Activated T-cell treated with anti-CD3 and anti-CD28 coated beads, Interleukin-2, amount 50 U/mL, for 4 hours (primary cell): Measurements from ENCODE around the gene HCLS1. TPM values are rescaled to one million over a fixed set of nuclear protein-coding genes. Genes with fewer than 3 reads are reported as not detected.
A peak's percentile ranks its signal among the peaks of the same experiment; 100 is the strongest.
"Not testable (repeated sequence)": the region's sequence is repeated elsewhere in the genome, so short reads cannot be mapped to it uniquely, and the experiment has no call there.

Experiments
- ATAC-seq, 2 donors: fragments of 200-7000 bp; cut with Tn5 transposase; one replicate each; pipeline ENCODE4 v1.10.0; 2021
- DNase-seq: peaks from one replicate; pipeline ENCODE4 v3.0.0-alpha.2; 2020
- H3K27me3 Mint-ChIP-seq: one replicate; pipeline ENCODE4 v1.8.0; 2021; ENCODE audit warnings: low read depth, mixed read lengths
- H3K36me3 Mint-ChIP-seq: one replicate; pipeline ENCODE4 v1.8.0; 2022; ENCODE audit warnings: mixed read lengths; ENCODE audit not compliant: insufficient read depth
- H3K4me1 Mint-ChIP-seq: one replicate; pipeline ENCODE4 v1.8.0; 2021; ENCODE audit warnings: low read depth, mixed read lengths
- H3K4me3 Mint-ChIP-seq: one replicate; pipeline ENCODE4 v1.8.0; 2021; ENCODE audit warnings: mild to moderate bottlenecking, moderate library complexity, mixed read lengths
- H3K9me3 Mint-ChIP-seq: one replicate; pipeline ENCODE4 v1.8.0; 2021; ENCODE audit warnings: mixed read lengths
- total RNA-seq, 3 donors: library from RNA; stranded (reverse); gene quantifications; one replicate each; pipeline ENCODE4 v1.2.1, GENCODE V29; 2021

HCLS1 gene, protein sequence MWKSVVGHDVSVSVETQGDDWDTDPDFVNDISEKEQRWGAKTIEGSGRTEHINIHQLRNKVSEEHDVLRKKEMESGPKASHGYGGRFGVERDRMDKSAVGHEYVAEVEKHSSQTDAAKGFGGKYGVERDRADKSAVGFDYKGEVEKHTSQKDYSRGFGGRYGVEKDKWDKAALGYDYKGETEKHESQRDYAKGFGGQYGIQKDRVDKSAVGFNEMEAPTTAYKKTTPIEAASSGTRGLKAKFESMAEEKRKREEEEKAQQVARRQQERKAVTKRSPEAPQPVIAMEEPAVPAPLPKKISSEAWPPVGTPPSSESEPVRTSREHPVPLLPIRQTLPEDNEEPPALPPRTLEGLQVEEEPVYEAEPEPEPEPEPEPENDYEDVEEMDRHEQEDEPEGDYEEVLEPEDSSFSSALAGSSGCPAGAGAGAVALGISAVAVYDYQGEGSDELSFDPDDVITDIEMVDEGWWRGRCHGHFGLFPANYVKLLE
- 100 to 1,000 TPM; 189 to 221 (median 208) TPM for total RNA-seq

DNA sequence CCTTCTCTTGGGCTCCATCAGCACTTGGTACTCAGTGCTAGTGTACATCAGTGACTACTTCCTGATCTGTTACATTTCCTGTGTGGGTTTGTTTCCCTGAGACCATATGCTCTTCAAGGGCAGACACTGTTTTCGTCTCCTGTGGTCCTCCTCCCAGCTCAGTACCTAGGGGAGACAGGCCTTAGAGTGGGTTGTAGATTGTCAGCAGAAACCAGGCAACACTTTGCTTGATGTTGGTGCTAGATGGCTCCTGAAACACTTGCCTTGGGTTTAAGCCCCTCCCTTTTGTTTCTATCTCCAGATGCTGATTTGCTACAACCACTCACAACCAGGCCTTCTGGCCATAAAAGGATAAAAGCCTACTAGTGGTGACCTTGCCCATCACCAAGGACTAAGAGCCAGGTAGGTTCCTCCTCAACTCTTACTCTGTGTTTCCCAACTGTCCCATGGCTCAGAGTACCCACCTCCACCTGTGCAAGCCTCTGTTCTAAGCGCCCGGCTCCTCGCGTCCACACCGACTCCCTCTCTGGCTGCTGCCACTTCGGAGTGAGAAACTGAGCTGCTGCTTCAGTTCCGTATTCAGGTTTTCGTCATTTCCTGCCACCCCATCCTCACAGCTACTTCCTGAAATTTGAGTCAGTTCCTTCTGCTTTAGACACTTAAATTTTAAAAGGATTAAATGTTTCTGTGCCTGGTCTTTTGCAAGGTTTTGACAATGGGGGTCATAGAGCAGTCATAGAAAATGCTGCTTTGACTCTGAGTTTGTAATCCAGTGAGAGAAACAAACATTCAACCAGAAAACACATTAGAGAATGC lies at the start of gene HCLS1:
Gene HCLS1, minus strand, starts transcription at position 548 of the 816 bp plus-strand sequence. CDS start 2,556 bp downstream, outside the sequence.
- Mint-ChIP-seq H3K4me3 (peak within 1 kb of the TSS; percentile 96), H3K9me3 (peaks cover 4% of the 10 kb centered on the region), H3K27me3 (no peaks in the 10 kb centered on the region), H3K4me1 (peaks cover 56% of the 10 kb centered on the region), H3K36me3 (peaks cover 48% of the 10 kb centered on the region)
- DNase-seq = peak; percentile 57
- ATAC-seq = peak; percentile 89 to 90

DNA sequence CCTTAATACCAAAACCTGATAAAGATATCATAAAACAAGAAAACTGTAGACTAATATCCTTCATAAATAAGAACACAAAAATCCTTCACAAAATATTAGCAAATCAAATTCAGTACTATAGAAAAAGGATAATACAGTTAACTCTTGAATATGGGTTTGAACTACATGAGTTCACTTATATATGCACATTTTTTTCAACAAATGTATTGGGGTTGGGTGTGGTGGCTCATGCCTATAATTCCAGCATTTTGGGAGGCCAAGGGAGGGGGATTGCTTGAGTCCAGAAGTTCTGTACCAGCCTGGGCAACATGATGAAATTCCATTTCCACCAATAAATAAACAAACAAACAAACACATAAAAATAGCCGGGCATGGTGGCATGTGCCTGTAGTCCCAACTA lies 49.6 kb upstream of the HCLS1 start:
- ATAC-seq = no peak

DNA sequence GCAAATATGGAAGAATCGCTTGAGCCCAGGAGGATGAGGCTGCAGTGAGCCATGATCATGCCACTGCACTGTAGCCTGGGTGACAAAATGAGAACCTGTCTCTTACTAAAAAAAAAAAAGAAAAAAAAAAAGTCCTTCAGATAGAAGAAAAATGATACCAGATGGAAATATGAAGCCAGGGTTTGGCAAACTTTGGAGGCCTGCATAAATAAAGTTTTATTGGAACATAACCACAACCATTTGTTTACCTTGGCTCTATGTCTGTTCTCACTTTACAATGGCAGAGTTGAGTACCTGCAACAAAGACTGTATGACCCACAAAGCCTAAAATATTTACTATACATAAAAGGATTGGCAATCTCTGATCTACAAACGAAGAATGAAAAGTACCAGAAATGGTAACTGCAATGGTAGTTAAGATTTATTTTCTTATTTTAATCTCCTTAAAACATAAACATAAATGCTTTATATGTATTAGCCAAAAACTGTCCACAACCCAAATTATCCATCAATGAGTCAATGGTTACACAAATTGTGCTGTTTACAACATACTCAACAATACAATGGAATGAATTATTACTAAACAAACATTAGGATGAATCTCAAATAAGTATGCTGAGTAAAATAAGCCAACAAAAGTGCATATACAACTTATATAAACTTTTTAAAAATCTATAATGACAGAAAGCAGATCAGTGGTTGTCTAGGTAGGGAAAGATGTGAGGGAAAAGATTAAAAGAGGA lies 47.0 kb upstream of the HCLS1 start:
- peaks cover 4% of the 10 kb centered on the region for H3K4me1 Mint-ChIP-seq
- H3K27me3 Mint-ChIP-seq = no peaks in the 10 kb centered on the region
- no peaks in the 10 kb centered on the region for H3K9me3 Mint-ChIP-seq
- no peak overlapping the region for H3K4me3 Mint-ChIP-seq
- H3K36me3 Mint-ChIP-seq = peaks cover 39% of the 10 kb centered on the region
- no peak for ATAC-seq
- DNase-seq = no peak

More for the DNA sequence above, 49.6 kb upstream of the HCLS1 start:
- peaks cover 4% of the 10 kb centered on the region for H3K4me1 Mint-ChIP-seq
- no peaks in the 10 kb centered on the region for H3K9me3 Mint-ChIP-seq
- no peak overlapping the region for H3K4me3 Mint-ChIP-seq
- DNase-seq = no peak
- peaks cover 40% of the 10 kb centered on the region for H3K36me3 Mint-ChIP-seq
- no peaks in the 10 kb centered on the region for H3K27me3 Mint-ChIP-seq

DNA sequence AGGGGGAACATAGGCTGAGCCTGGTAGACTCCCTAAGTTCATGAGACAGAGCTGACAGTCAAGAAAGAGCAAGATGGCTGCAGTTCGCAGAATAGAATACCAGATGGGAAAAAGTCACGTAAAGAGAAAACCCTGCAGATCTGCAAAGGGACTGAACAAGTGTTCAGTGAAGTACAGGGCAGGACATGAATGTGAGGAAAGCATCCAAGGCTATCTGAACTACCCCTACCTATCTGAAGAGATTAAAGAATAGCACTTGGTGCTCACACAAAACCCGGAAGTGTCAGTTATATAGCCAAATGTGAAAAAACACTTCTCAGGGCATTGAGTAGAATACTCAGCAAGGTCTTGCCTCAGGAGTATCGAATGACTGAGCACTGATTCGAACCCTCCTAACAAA lies 44.8 kb upstream of the HCLS1 start:
- DNase-seq (no peak), ATAC-seq (no peak)
- H3K9me3 Mint-ChIP-seq = no peaks in the 10 kb centered on the region
- H3K27me3 Mint-ChIP-seq = no peaks in the 10 kb centered on the region
- peaks cover 4% of the 10 kb centered on the region for H3K4me1 Mint-ChIP-seq
- no peak overlapping the region for H3K4me3 Mint-ChIP-seq
- peaks cover 51% of the 10 kb centered on the region for H3K36me3 Mint-ChIP-seq

DNA sequence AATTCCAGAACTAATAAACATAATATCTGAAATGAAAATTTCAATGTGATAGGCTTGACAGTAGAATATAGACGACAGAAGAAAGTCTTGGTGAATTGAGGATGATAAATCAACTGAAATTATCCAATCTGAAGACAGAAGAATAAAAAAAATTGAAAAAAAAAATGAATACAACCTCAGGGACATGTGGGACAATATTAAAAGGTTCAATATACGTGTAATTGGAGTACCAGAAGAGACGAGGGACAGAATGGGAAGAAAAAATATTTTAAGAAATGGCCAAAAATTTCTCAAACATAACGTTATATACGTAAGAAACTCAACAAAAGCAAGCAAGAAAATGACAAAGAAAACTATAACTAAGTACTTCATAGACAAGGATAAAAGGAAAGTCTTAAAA lies 43.3 kb upstream of the HCLS1 start:
- Mint-ChIP-seq H3K4me1 (no peaks in the 10 kb centered on the region), H3K27me3 (no peaks in the 10 kb centered on the region), H3K4me3 (no peak overlapping the region), H3K9me3 (no peaks in the 10 kb centered on the region), H3K36me3 (peaks cover 46% of the 10 kb centered on the region)
- ATAC-seq (no peak), DNase-seq (no peak)

DNA sequence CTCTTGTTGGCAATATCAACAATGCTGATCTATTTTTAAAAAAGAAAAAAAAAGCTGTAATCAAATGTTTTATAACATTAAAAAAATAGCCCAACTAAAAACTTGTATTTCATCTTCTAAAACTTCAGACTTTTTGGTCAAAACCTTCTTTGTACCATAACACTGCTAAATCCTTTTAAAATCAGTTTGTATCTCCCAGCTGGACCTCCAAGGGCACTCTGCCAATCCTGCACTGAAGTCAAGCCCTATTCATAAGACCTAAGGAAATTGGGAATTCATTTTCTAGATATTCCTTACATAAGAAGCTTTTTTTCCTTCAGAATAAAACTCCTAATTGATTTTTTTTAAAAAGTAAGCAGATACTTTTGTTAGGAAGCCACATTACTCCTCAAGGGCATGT lies 38.2 kb upstream of the HCLS1 start:
- DNase-seq (no peak), ATAC-seq (no peak)
- peaks cover 24% of the 10 kb centered on the region for H3K36me3 Mint-ChIP-seq
- no peaks in the 10 kb centered on the region for H3K27me3 Mint-ChIP-seq
- H3K4me1 Mint-ChIP-seq = no peaks in the 10 kb centered on the region
- no peak overlapping the region for H3K4me3 Mint-ChIP-seq
- no peaks in the 10 kb centered on the region for H3K9me3 Mint-ChIP-seq

DNA sequence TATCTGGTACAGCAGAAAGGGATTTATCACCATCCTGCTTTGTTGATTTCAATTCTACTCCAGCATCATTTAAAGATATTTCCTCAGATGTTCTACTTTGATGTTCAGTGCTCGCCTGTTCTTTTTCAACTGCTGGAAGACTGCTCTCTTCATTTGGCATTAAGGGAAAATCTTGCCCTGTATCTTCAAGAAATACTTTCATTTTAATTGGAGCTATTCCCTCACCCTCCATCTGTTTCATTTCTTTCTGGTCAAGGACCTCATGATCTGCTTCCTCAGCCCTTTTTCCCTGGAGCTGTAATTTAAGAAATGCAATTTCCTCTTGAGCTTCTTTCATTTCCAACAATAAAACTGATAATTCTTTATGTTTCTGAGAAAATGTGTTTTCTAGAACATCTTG lies 37.8 kb upstream of the HCLS1 start:
- H3K27me3 Mint-ChIP-seq = no peaks in the 10 kb centered on the region
- DNase-seq (no peak), ATAC-seq (no peak)
- H3K36me3 Mint-ChIP-seq = peaks cover 23% of the 10 kb centered on the region
- H3K4me3 Mint-ChIP-seq = no peak overlapping the region
- H3K4me1 Mint-ChIP-seq = no peaks in the 10 kb centered on the region
- H3K9me3 Mint-ChIP-seq = no peaks in the 10 kb centered on the region

DNA sequence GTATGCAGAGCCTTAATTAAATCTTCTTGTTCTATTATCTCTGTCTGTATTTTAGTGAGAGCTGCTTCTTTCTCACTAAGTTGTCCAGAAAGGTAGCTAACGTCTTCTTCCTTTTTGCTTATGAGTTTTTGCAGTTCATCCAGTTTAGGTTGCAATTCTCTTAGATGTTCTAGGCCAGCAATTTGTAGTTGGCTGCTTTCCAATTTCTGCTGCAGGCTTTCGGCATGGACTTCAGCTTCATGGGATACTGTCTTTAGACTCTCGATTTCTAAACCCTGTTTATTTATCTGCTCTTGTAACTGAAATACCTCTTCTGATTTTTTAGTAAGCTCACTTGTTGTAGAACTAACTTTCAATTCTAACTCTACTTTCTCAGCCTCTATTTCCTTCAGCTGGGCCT lies 35.5 kb upstream of the HCLS1 start:
- no peak overlapping the region for H3K4me3 Mint-ChIP-seq
- peaks cover 23% of the 10 kb centered on the region for H3K36me3 Mint-ChIP-seq
- ATAC-seq (no peak), DNase-seq (no peak)
- peaks cover under 1% of the 10 kb centered on the region for H3K4me1 Mint-ChIP-seq
- no peaks in the 10 kb centered on the region for H3K27me3 Mint-ChIP-seq
- H3K9me3 Mint-ChIP-seq = no peaks in the 10 kb centered on the region

DNA sequence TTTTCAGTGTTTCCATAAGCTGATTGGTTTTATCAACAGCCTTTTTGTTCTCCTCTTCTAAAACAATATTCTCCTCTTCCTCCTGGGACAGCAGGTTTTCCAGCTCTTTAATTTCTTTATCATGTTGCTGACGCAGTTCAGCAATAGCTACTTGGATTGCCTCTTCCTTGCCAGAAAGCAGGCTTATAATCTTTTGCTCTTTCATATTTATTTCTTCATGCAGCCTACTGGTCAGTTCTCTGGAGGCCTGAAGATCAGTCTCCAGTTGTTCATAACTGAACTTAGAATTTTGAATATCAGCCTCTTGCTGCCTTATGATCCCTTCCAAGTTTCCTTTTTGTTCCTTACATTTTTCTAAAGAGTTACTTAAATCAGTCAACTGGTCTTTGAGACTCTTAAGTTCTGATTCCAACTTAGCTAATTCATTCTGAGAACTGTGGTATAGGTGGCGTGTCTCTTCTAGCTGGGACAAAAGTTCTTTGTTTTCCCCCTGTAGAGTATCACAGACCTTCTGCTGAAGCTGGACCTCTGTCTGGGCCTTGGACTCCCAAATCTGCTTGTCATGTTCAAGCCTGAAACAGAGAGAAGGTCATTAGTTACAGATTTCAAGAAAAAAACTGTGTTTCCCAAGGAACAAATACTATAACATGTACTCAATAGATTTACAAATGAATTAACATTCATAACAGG lies 31.5 kb upstream of the HCLS1 start:
- peaks cover 32% of the 10 kb centered on the region for H3K36me3 Mint-ChIP-seq
- DNase-seq (no peak), ATAC-seq (no peak)
- H3K4me3 Mint-ChIP-seq = no peak overlapping the region
- H3K27me3 Mint-ChIP-seq = no peaks in the 10 kb centered on the region
- H3K4me1 Mint-ChIP-seq = peaks cover 6% of the 10 kb centered on the region
- no peaks in the 10 kb centered on the region for H3K9me3 Mint-ChIP-seq

DNA sequence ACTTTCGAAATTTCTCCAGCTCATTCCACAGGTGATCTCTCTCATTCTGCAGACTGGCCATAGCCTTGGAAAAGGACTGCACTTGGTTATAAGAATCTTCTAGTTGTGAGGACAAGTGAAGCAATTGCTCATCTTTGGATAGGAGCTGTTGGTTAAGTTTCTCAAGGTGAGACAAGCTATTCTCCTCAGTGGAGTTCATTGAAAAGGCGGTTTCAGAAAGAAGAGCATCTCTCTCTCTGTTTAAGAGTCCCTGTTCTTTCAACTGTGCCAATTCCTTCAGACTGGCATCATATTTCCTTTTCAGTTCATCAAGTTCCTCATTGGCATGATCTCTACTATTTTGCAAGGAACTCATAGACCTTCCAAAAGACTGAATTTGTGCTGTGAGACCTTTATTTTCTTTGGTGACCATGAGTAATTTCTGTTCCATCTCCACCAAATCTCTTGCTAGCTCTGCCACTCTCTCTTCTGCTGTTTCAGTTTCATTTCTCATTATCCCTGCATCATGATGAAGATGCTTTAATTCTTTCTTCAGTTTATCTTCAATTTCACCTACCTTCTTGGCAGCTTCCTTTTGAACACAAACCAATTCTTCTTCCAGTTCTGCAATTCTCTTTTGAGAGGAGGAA lies 30.2 kb upstream of the HCLS1 start:
- DNase-seq (no peak), ATAC-seq (no peak)
- H3K36me3 Mint-ChIP-seq = peaks cover 43% of the 10 kb centered on the region
- no peaks in the 10 kb centered on the region for H3K27me3 Mint-ChIP-seq
- peaks cover 5% of the 10 kb centered on the region for H3K9me3 Mint-ChIP-seq
- peaks cover 6% of the 10 kb centered on the region for H3K4me1 Mint-ChIP-seq
- H3K4me3 Mint-ChIP-seq = no peak overlapping the region

DNA sequence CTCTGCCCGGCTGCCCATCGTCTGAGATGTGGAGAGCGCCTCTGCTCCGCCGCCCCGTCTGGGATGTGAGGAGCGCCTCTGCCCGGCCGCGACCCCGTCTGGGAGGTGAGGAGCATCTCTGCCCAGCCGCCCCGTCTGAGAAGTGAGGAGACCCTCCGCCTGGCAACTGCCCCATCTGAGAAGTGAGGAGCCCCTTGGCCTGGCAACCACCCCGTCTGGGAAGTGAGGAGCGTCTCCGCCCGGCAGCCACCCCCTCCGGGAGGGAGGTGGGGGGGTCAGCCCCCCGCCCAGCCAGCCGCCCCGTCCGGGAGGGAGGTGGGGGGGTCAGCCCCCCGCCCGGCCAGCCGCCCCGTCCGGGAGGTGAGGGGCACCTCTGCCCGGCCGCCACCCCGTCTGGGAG lies 28.0 kb upstream of the HCLS1 start:
- H3K27me3 Mint-ChIP-seq, ATAC-seq, H3K4me3 Mint-ChIP-seq, H3K4me1 Mint-ChIP-seq, DNase-seq: not testable (repeated sequence)
- Mint-ChIP-seq H3K9me3 (peaks cover 15% of the 10 kb centered on the region), H3K36me3 (peaks cover 54% of the 10 kb centered on the region)

DNA sequence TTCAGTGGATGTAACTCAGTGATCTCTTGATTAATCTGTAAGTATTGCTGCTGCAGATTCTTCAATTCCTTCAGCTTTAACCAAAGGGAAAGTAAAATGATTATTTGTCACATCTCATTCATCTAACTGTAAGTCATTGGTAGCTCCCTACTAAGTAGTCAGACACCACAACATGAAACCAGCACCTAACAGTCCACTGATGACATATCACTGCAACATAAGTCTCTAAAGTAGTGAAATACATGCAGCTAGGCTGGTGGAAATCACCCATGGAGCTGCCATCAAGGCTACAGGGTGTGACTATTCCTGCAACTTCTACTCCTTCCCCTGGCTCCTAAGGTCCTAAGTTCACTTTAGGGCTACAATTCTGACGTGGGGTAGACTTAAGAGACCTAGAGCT lies 21.1 kb upstream of the HCLS1 start:
- Mint-ChIP-seq H3K9me3 (peaks cover 15% of the 10 kb centered on the region), H3K36me3 (peaks cover 49% of the 10 kb centered on the region), H3K4me1 (no peaks in the 10 kb centered on the region), H3K27me3 (no peaks in the 10 kb centered on the region), H3K4me3 (no peak overlapping the region)
- DNase-seq (no peak), ATAC-seq (no peak)

DNA sequence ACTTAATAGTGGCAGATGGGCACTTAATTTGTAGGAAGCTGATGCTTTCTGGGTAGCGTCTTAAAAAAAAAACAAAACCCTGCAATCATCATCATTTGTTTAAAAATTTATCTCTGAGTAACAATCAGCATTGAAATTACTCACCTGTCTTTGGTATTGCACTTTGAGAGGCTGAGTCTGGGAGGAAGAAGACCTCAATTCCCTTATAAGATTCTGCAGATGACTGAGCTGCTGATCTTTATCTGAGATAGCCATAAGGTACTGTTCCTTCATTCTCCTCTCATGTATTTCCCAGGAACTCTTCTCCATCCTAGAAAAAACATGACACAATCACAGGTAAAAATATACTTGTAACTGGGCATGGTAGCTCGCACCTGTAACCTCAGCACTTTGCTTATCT lies 16.4 kb upstream of the HCLS1 start:
- Mint-ChIP-seq H3K9me3 (no peaks in the 10 kb centered on the region), H3K36me3 (peaks cover 44% of the 10 kb centered on the region), H3K27me3 (no peaks in the 10 kb centered on the region), H3K4me3 (no peak overlapping the region), H3K4me1 (no peaks in the 10 kb centered on the region)
- DNase-seq (no peak), ATAC-seq (no peak)
